GM23248 (cell line): ENCODE measurements around the gene METTL25B.

ENCODE experiments used
- EZH2 ChIP-seq: fragments of 200-600 bp; sonication (generic); IDR thresholded peaks from 2 replicates; pipeline ENCODE4 v1.6.1; 2018; ENCODE audit warnings: antibody characterized with exemption, mild to moderate bottlenecking; ENCODE audit not compliant: insufficient read depth, poor library complexity, severe bottlenecking
- EZH2phosphoT487 ChIP-seq: fragments of 200-600 bp; sonication (generic); IDR thresholded peaks from 2 replicates; pipeline ENCODE4 v1.6.1; 2018; ENCODE audit warnings: antibody characterized with exemption, moderate library complexity, mild to moderate bottlenecking, low read depth; ENCODE audit not compliant: insufficient read depth

- TF ChIP-seq EZH2phosphoT487 = no peak
- no peak for TF ChIP-seq EZH2
These were observed 23.1 kb downstream of the METTL25B start, which contains the start of gene HDGF for GRCh38 chr1:156751451-156751756.
